HG03439 (cell line): ENCODE measurements around the gene TLK2.
"Not testable (repeated sequence)": the region's sequence is repeated elsewhere in the genome, so short reads cannot be mapped to it uniquely, and the experiment has no call there.

Source experiments
- ATAC-seq: cut with Tn5 transposase; IDR thresholded peaks from one replicate; pipeline ENCODE4 v1.9.1; 2021; ENCODE audit warnings: mild to moderate bottlenecking, moderate library complexity; ENCODE audit not compliant: unreplicated experiment

Gene TLK2

GRCh38 chr17:62478424-62478879 lies at the start of gene TLK2:
Gene TLK2 (plus strand): TSS chr17:62478825. CDS start chr17:62481126, 2,301 bp downstream.
- peak; percentile 54 for ATAC-seq

- not testable (repeated sequence) for ATAC-seq
Observed at GRCh38 chr17:62435251-62435650, 43.4 kb upstream of the TLK2 start.

DNA sequence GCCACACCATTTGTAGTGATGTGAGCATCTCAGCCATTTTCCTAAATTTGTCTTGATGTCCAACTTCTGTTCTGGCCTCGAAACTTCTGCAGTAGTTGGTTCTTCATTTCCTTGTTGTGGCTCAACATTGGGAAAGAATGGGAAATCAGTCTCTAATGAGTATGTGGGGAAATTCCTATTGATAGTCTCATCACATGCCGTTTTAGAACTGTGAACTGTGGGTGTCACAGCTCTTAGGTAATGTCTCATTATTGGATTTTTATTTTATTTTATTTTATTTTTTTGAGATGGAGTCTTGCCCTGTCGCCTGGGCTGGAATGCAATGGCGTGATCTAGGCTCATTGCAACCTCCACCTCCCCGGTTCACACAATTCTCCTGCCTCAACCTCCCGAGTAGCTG lies 37.4 kb upstream of the TLK2 start:
- ATAC-seq = not testable (repeated sequence)

DNA sequence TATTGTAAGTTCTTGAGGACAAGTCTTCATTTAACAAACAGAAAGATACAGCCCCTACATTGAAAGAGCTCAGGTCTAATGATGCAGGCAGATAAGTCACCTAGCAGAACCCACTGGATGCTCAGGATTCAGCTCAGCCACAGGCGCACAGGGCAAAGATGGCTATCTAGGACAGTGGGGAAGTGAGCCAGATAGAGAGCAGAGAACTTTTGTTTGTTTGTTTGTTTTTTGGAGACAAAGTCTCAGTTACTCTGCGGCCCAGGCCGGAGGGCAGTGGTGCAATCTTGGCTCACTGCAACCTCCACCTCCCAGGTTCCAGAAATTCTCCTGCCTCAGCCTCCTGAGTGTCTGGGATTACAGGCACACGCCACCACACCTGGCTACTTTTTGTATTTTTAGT lies 34.6 kb upstream of the TLK2 start:
- ATAC-seq = no peak

DNA sequence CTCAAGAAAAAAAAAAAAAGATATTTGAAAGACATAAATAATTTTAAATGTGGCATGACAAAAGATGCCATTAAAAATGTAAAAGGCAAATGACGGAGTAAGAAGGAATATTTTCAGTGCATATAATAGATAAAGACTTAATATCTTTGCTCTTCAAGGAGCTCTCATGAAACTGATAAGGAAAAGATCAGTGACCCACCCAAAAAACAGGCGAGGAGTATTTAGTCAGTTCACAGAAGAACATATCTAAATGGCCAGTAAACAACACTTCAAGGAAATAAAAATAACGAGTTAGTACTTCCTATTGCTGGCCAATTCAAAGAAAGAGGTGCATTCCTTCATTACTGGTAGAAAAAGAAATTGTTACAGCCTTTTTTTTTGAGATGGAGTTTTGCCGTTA lies 32.8 kb upstream of the TLK2 start:
- not testable (repeated sequence) for ATAC-seq

GRCh38 chr17:62452195-62452594 lies 26.4 kb upstream of the TLK2 start:
- not testable (repeated sequence) for ATAC-seq

GRCh38 chr17:62453041-62453440 lies 25.6 kb upstream of the TLK2 start:
- ATAC-seq = not testable (repeated sequence)

DNA sequence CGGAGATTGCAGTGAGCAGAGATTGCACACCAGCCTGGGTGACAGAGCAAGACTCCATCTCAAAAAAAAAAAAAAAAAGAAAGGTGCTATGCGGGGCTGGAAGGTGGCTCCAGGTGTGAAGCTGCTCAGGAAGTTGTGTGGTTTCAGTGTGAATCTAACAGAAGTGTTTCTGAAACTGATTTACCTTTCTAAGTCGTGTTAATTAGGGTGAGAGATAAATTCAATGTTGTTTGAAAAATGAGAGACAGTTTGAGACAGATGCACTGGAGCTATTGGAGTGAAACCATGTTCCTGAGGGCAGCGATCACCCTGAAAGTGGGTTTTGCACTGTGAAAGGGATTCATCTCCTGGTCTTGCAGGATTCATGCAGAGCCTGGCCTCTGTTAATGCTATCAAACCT lies 25.0 kb upstream of the TLK2 start:
- ATAC-seq = not testable (repeated sequence)

GRCh38 chr17:62454111-62454510 lies 24.5 kb upstream of the TLK2 start:
- ATAC-seq = not testable (repeated sequence)

DNA sequence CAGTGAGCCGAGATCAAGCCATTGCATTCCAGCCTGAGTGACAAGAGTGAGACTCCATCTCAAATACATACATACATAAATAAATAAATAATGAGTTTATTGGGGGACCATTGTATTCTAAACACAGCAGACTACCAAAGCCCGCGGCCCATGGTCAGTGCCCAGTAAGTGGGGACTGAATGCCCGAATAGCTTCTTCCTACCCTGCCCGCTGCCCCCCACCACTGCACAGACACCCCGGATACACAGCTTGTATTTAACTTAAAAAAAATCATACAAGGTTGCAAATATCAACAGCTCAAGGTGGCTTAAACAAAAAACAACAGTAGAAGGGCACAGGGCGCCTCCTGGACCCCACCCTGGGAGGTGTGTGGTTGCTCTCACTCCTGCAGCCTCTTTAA lies 22.6 kb upstream of the TLK2 start:
- no peak for ATAC-seq

DNA sequence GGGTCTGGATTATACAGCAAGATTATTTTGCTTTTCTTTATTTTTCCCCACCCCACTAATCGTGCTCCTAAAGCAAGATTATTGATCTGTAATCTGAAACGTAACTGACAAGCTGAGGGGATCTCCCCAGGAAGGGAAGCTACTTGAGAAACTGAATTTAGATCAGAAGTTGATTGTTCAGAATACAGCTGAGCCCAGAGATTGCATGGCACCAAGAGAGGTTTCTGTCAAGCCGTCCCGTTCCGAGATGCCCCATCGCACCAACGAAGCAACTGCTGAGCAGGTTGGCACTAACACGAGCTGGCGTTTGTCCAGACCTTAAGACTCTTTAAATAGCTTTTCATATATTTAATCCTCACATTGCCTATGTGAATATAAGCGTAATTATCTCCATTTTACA lies 20.1 kb upstream of the TLK2 start:
- peak; percentile 31 for ATAC-seq

GRCh38 chr17:62464422-62464821 lies 14.2 kb upstream of the TLK2 start:
- ATAC-seq = not testable (repeated sequence)

DNA sequence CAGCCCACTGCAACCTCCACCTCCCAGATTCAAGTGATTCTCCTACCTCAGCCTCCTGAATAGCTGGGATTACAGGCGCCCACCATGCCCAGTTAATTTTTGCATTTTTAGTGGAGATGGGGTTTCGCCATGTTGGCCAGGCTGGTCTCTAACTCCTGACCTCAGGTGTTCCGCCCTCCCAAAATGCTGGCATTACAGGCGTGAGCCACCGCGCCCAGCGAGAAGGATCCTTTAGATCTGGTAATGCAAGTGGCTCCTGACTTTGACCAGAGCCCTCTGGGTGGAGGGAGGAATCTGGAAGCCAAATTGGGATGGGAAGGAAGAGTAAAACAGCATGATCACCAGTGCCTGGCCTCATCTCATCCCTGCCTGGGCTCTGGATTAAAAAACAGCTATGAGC lies 13.4 kb upstream of the TLK2 start:
- not testable (repeated sequence) for ATAC-seq

- ATAC-seq = not testable (repeated sequence)
Observed at GRCh38 chr17:62470666-62471379, 7.8 kb upstream of the TLK2 start.

DNA sequence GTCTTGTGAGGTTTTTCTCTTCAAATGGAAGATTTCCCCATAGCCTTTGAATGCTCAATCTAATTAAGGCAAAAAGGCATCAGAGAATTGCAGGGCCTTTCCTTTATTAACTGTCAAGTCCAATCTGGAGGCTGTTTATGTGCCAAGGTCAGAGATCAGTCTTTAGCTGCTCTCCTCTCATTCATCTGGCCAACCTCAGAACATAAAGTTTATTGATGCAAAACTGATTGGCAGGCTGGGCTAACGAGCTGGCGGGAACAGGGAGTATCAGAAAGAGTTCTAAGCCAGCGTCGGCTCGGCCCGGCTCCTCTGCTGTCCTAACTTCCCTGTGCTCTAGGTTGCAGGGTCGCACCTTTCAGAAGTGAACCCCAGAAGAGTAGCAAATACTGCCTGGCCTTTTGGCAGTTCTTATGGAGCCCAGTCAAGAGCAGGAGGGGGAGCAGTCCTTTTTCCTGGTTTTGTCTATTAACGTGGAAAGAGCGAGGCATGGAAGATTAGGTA lies 7.2 kb upstream of the TLK2 start:
- not testable (repeated sequence) for ATAC-seq

DNA sequence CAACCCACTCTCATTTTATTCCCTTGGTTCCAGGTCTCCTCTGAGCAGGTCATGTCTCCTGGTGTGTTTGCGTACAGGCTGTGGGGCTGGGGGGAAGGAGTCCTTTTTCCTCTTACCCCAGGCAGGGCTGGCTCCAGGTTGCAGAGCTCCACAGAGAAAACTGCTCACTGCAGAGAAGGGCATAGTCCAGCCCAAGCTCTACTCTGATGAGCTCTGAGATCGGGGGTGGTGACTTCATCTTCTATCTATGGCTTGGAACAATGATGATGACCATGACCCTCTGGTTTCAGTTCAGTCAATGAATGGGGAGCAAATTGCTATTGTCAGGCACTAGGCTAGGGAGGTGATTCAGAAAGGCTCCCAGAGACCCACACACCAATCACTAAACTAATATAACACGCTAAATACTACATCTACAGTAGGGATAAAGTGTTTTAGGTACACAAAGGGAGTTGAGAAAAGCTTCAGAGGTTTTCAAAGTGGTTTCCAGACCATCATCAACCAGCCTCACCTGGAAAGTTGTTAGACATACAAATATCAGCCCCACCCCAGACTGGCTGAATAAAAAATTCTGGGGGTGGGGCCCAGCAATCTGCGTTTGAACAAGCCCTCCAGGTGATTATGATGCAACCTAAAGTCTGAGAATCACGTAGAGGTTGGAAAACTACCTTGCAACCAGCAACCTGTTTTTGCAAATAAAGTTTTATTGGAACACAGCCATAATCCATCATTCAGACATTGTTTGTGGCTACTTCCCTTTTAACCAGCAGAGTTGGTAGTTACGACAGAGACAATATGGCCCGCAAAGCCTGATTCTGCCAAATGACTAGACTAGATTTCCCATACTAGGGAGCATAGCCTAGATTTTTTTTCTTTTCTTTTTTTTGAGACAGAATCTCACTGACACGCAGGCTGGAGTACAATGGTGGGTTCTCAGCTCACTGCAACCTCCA lies 5.3 kb upstream of the TLK2 start:
- ATAC-seq = not testable (repeated sequence)

DNA sequence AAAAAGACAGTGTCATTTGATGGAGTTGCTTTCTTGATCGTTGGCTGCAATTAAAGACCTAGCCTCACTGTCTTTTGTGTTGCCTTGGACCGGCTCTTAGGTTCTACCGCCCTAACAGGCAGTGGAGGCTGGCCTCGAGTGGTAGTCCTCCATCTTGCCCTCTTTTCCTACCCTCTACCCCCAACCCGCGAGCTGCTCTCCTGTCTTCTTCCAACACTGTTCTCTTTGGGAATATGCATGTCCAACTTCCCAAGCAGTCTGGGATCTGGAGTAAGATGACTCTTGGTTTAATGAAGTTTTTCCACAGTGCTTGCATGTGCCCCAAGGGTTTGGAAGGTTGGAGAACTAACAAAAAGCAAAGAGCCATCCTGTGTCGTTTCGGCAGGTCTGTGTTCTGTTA lies 1.5 kb upstream of the TLK2 start:
- ATAC-seq = not testable (repeated sequence)

GRCh38 chr17:62477718-62478408 lies 762 bp upstream of the TLK2 start:
- ATAC-seq = peak; percentile 27

GRCh38 chr17:62478880-62479638 lies 434 bp downstream of the TLK2 start:
- ATAC-seq = peak; percentile 32

- ATAC-seq = not testable (repeated sequence)
Observed at GRCh38 chr17:62479639-62480258, 1.1 kb downstream of the TLK2 start.
